NCI-H748 (cell line): ENCODE results near the gene BCKDK.
"Not testable (repeated sequence)": the region's sequence is repeated elsewhere in the genome, so short reads cannot be mapped to it uniquely, and the experiment has no call there.

Experiments
- DNase-seq: peaks from one replicate; lab custom pipeline; 2025; ENCODE audit not compliant: unreplicated experiment; lab: John Stamatoyannopoulos, UW

Gene BCKDK

DNA sequence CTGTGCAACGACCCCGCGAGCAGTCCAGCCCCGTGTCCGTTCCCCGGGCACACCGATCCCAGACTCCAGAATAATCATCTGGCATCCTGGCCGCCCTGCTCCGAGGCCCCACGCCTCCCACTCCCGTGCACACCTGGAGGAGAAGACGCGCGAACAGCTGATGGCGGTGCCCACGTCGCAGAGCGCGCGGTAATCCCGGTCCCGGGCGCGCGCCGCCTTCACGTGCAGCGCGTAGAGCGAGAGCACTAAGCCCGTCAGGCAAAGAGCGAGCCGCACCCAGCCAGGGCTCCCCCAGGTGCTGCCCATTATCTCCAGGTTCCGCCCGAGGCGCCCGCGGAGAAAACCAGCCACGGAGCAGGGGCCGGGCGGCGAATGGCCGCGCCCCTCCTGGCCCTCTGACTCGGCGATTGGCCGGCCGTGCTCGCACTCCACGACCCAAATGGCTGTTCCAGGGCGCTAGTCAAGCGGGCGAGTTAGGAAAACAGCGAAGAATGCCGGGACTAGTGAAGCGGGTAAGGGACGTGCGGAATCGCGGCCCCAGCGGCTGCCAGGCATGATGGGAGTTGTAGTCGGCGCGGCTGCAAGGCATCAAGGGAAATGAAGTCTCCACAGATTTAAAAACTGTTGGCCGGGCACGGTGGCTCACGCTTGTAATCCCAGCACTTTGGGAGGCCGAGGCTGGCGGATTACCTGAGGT is 13.6 kb upstream of the BCKDK start, which contains the start of gene VKORC1:
Gene VKORC1, minus strand, starts transcription at position 374 of the 697 bp plus-strand sequence. Its CDS starts 68 bp downstream, at position 306.
- DNase-seq = peak; percentile 97

DNA sequence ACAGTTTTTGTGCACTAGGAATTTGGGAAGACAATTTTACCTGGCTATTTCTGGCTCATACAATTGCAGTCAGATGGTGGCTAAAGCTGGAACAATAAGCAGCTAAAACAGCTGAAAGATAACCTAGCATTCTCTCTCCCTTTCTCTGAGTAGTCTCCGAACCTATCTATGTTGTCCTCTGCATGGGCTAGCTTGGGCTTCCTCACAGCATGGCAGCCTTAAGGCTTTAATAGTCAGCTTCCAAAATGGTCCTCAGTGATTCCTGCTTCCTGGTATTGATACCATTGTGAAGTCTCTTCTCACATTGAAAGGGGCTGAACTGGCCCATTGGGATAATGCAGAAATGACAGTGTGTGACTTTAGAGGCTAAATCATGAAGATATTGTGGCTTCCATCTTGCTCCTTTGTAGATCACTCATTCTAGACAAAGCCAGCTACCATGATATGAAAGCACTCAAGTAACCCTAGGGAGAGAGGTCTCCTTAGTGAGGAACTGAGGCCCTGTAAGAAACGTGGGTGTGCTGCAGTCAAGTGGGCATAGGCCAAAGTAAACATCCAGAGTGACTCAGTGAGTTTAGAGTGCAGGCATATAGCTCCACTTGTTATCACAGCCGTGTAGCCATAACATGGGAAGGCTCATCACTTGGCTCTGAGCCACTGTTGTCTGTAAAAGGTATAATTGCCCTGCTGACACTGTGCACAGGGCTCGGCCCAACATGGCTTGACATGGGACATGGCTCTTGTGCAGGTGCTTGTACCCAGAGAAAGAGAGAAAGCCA is 8.1 kb upstream of the BCKDK start:
- no peak for DNase-seq

- not testable (repeated sequence) for DNase-seq
Observed at GRCh38 chr16:31100876-31101641, 7.1 kb upstream of the BCKDK start.

- peak; percentile 23 for DNase-seq
Observed at GRCh38 chr16:31105677-31106213, 2.4 kb upstream of the BCKDK start.

- no peak for DNase-seq
Observed at GRCh38 chr16:31106509-31107464, 1.4 kb upstream of the BCKDK start.

GRCh38 chr16:31107465-31107867 is 720 bp upstream of the BCKDK start:
- no peak for DNase-seq

GRCh38 chr16:31108794-31109558 is 790 bp downstream of the BCKDK start:
- no peak for DNase-seq

DNA sequence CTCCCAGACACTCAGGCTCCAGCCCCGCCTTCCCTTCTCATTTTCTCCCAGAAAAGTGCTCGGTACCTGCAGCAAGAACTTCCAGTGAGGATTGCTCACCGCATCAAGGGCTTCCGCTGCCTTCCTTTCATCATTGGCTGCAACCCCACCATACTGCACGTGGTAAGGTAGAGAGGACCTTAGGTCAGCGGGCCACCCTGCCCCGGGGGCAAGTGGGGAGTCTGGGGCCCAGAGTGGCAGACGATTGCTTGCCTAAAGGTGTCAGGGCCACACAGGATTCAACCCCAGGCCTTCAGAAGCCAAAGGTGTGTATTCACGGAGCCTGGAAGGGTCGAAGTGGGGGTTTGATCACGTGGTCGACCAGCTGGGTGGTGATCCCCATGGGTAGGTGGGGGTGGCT is 1.4 kb downstream of the BCKDK start:
- no peak for DNase-seq

GRCh38 chr16:31110106-31111034 is 2.2 kb downstream of the BCKDK start:
- no peak for DNase-seq

DNA sequence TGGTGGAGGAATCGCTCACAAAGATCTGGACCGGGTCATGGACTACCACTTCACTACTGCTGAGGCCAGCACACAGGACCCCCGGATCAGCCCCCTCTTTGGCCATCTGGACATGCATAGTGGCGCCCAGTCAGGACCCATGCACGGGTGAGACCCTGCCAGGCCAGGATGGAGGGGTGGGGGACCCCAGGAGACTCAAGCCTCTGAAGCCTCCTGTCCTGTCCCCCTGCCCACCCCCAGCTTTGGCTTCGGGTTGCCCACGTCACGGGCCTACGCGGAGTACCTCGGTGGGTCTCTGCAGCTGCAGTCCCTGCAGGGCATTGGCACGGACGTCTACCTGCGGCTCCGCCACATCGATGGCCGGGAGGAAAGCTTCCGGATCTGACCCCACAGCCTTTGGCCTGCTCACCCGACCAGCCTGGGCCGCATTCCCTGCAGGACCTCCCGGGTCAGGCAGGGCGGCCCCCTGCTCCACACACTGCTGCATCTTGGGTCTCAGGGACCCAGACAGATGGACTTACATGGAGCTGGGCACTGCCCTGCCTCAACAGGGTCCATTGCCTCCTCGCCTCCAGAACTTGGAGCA is 3.8 kb downstream of the BCKDK start:
- no peak for DNase-seq

GRCh38 chr16:31112711-31113110 is 4.5 kb downstream of the BCKDK start:
- DNase-seq = no peak

- DNase-seq = no peak
Observed at GRCh38 chr16:31113121-31114120, 5.2 kb downstream of the BCKDK start.

DNA sequence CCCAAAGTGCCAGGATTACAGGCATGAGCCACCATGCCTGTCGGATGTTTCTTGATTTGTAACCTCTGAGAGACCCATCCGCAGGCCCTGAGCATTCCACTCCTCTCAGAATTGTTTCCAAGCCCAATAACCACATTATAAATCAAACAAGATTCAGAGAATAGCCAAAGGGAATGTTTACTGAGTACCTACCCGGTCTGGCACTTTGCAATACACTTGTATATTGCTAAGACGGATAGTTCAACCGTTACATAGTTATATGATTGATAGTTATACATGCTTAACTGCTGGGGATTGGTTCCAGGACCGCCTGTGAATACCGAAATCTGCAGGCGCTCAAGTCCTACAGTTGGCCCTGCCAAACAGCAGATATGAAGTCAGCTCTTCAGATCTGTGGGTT is 6.3 kb downstream of the BCKDK start:
- no peak for DNase-seq

DNA sequence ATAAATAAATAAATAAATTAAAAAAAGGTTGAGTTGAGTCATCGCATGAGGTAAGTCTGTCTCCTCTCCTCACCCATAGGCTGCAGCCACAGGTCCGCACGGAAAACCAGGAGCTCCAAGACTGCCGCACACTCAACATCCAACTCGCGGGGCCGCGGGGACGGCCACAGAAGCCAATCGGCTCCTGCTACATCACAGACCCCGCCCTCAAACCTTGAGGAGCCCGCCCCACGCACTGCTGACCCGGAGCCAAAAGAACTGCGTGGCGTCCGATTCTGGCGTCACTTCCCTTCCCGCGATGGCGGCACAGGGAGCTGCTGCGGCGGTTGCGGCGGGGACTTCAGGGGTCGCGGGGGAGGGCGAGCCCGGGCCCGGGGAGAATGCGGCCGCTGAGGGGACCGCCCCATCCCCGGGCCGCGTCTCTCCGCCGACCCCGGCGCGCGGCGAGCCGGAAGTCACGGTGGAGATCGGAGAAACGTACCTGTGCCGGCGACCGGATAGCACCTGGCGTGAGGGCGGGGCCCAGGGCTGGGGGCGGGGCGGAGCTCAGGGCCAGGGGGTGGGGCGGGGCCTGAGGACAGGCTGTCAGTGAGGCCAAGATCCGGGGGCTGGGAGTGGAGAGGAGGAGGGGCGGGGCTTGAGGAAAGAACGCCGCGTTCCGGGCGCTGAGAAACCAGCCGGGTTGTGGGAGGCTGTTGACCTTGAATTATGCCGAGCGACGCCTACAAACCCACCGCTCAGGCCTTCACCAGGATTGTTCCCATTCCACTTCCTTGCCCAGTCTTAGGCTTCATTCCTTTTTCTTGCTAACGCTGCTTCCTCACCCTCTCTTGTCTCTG is 9.4 kb downstream of the BCKDK start, which contains the start of gene KAT8:
Gene KAT8, plus strand, starts transcription at position 281 of the 839 bp plus-strand sequence. Its CDS starts 18 bp downstream, at position 299.
- peak; percentile 97 for DNase-seq

DNA sequence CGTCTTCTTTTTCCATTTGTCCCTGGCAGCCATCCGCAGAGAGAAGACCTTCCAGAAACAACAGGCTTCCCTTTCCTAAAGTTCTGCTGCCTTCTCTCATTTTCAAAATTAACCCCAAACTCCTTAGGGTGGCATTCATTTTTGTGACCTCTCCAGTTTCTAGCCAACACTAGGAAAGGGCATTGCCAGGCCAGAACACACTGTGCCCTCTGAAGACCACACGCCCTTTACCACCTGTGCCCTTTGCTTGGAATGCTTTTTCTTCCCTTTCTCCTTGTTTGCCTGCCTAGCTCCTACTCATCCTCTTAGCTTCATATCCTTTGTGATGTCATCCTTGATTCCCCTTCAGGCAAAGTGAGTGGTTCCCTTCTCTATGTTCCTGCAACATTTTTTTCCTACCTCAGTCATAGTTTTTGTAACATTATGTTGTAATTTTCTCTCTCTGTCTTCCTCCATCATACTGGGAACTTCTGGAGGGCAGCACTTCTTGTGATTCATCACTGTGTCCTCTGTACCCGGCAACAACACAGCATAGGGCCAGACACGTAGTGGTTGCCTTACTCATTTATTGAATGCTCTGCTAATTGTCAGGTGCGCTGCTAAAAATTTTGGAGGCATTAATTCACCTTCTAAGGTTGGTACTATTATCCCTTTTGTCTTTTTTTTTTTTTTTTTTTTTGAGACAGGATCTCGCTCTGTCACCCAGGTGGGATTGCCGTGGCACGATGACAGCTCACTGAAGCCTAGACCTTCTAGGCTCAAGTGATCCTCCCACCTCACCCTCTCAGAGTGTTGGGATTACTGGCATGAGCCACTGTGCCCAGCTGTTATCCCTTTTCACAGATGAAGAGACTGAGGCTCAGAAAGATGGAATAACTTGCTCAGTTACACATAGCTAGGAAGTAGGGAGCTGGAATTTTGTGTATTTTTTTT is 10.3 kb downstream of the BCKDK start:
- no peak for DNase-seq
